ENCODE results near the gene MYG1. TPM values are rescaled to one million over a fixed set of nuclear protein-coding genes. Genes with fewer than 3 reads are reported as not detected.

Gene MYG1
- total RNA-seq, 3 donors from 2014 or later: 35.4 to 54.9 (median 38.0) TPM

- Histone ChIP-seq H3K36me3 (ENCODE audit: low read depth) (peaks cover 8% of the 10 kb centered on the region), H3K9me3 (no peaks in the 10 kb centered on the region), H3K4me1 (ENCODE audit: low read depth) (no peaks in the 10 kb centered on the region), H3K4me3 (no peak overlapping the region)
- ATAC-seq: no peak
- DNase-seq: no peak
- no peak for TF ChIP-seq CTCF (IDR thresholded peaks at IDR 0.05)
- intact Hi-C loops (cut with DNase I, micrococcal nuclease): no loop called here
Observed at GRCh38 chr12:53306826-53307225, 7.3 kb downstream of the MYG1 start.

GRCh38 chr12:53308276-53308675, 8.8 kb downstream of the MYG1 start:
- no peak overlapping the region for H3K4me3 ChIP-seq
- DNase-seq (no peak), ATAC-seq (no peak)
- H3K9me3 ChIP-seq: no peaks in the 10 kb centered on the region
- H3K36me3 ChIP-seq (ENCODE audit: low read depth): peaks cover 8% of the 10 kb centered on the region
- intact Hi-C loops (cut with DNase I, micrococcal nuclease): no loop called here
- no peak for TF ChIP-seq CTCF (IDR thresholded peaks at IDR 0.05)
- H3K4me1 ChIP-seq (ENCODE audit: low read depth): no peaks in the 10 kb centered on the region

DNA sequence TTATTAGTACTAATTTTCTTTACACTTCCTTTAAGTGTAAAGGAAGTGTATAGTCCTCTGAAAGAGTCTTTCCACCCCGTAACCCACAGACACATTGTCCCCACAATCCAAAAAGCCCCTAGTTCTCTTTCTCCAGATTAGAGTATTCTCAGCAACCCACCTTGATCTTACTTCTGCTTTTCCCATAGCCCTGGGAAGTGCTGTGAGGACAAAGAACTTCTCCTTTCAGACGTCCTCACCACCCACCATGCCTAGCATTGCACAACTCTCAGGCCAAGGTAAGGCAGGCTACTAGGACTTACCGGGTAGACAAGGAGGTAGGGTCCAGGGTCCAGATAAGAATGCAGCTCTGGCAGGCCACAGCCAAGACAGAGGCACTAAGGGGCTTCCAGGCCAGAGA, 14.5 kb downstream of the MYG1 start:
- TF ChIP-seq CTCF (IDR thresholded peaks at IDR 0.05): no peak
- DNase-seq (no peak), ATAC-seq (no peak)
- H3K9me3 ChIP-seq: no peaks in the 10 kb centered on the region
- intact Hi-C loops (cut with DNase I, micrococcal nuclease): no loop called here
- no peaks in the 10 kb centered on the region for H3K4me1 ChIP-seq (ENCODE audit: low read depth)
- no peaks in the 10 kb centered on the region for H3K36me3 ChIP-seq (ENCODE audit: low read depth)
- H3K4me3 ChIP-seq: no peak overlapping the region

GRCh38 chr12:53320352-53321195, 21.1 kb downstream of the MYG1 start:
- ATAC-seq (no peak), DNase-seq (no peak)
- Histone ChIP-seq H3K4me3 (peak overlapping the region; percentile 33), H3K4me1 (ENCODE audit: low read depth) (peaks cover 17% of the 10 kb centered on the region), H3K9me3 (no peaks in the 10 kb centered on the region), H3K36me3 (ENCODE audit: low read depth) (no peaks in the 10 kb centered on the region)
- intact Hi-C loops (cut with DNase I, micrococcal nuclease): no loop called here
- no peak for TF ChIP-seq CTCF (IDR thresholded peaks at IDR 0.05)

GRCh38 chr12:53324113-53324778, 24.8 kb downstream of the MYG1 start:
- DNase-seq: peak in 2 of 3 donors; percentile 44 to 52
- intact Hi-C loops (cut with DNase I, micrococcal nuclease): no loop called here
- H3K4me1 ChIP-seq (ENCODE audit: low read depth): peaks cover 21% of the 10 kb centered on the region
- no peaks in the 10 kb centered on the region for H3K36me3 ChIP-seq (ENCODE audit: low read depth)
- peak; percentile 17 for ATAC-seq
- TF ChIP-seq CTCF (IDR thresholded peaks at IDR 0.05): no peak
- no peak overlapping the region for H3K4me3 ChIP-seq
- no peaks in the 10 kb centered on the region for H3K9me3 ChIP-seq
